Kidney epithelial cell (primary cell): Measurements from ENCODE around the gene WDR55. TPM values are rescaled to one million over a fixed set of nuclear protein-coding genes. Genes with fewer than 3 reads are reported as not detected.

Experiments
- total RNA-seq: library from RNA; depleted of rRNA; stranded (reverse); fragments of >200 nt; gene quantifications from 2 replicates; pipeline ENCODE4 v1.2.3, GENCODE V29; 2015

Gene WDR55
- total RNA-seq, 1 donor from 2014 or later = 20.1 TPM

Other genes starting within 250 kb of the WDR55 start
- 6.4 and 13.3 TPM in 2 replicates for gene EIF4EBP3, start 117.2 kb upstream of the WDR55 start, total RNA-seq
- 42.1 and 45.5 TPM in 2 replicates for gene SRA1, start 107.4 kb upstream of the WDR55 start, total RNA-seq
- 9.6 and 13.3 TPM in 2 replicates for gene APBB3, start 100.3 kb upstream of the WDR55 start, total RNA-seq
- 55.9 and 60.5 TPM in 2 replicates for gene SLC35A4, start 100.1 kb upstream of the WDR55 start, total RNA-seq
- 0.29 and 1.9 TPM in 2 replicates for gene CD14, start 31.7 kb upstream of the WDR55 start, total RNA-seq
- 35.6 and 66.8 TPM in 2 replicates for gene TMCO6, start 25.5 kb upstream of the WDR55 start, total RNA-seq
- 46.4 and 51.2 TPM in 2 replicates for gene NDUFA2, start 17.3 kb upstream of the WDR55 start, total RNA-seq
- gene IK, start 17.1 kb upstream of the WDR55 start, total RNA-seq = 107 and 111 TPM in 2 replicates
- gene DND1, start 8.7 kb downstream of the WDR55 start, total RNA-seq = 0.34 and 1.0 TPM in 2 replicates
- gene HARS1, start 26.5 kb downstream of the WDR55 start, total RNA-seq = 80.6 and 97.1 TPM in 2 replicates
- 31.6 and 33.9 TPM in 2 replicates for gene HARS2, start 26.6 kb downstream of the WDR55 start, total RNA-seq
- 27.2 and 42.4 TPM in 2 replicates for gene ZMAT2, start 35.5 kb downstream of the WDR55 start, total RNA-seq
- not detected in 2 replicates for gene PCDHA1, start 121.2 kb downstream of the WDR55 start, total RNA-seq
- gene PCDHA2, start 129.9 kb downstream of the WDR55 start, total RNA-seq = not detected in 2 replicates
- 0.07 and 0.25 TPM in 2 replicates for gene PCDHA3, start 136.2 kb downstream of the WDR55 start, total RNA-seq
- 0.27 and 1.2 TPM in 2 replicates for gene PCDHA4, start 142.2 kb downstream of the WDR55 start, total RNA-seq
- not detected in 2 replicates for gene PCDHA5, start 156.7 kb downstream of the WDR55 start, total RNA-seq
- 0.21 and 0.27 TPM in 2 replicates for gene PCDHA6, start 163.1 kb downstream of the WDR55 start, total RNA-seq
- 0.07 and 0.25 TPM in 2 replicates for gene PCDHA7, start 169.4 kb downstream of the WDR55 start, total RNA-seq
- under 0.01 TPM in 1 of 2 replicates, not detected in the other for gene PCDHA8, start 176.3 kb downstream of the WDR55 start, total RNA-seq
- under 0.01 TPM in 2 replicates for gene PCDHA9, start 183.5 kb downstream of the WDR55 start, total RNA-seq
- 0.33 and 0.68 TPM in 2 replicates for gene PCDHA10, start 191.0 kb downstream of the WDR55 start, total RNA-seq
- 0.48 and 1.2 TPM in 2 replicates for gene PCDHA11, start 204.1 kb downstream of the WDR55 start, total RNA-seq
- 0.08 and 0.96 TPM in 2 replicates for gene PCDHA12, start 210.4 kb downstream of the WDR55 start, total RNA-seq
- gene PCDHA13, start 217.2 kb downstream of the WDR55 start, total RNA-seq = 0.21 TPM in 1 of 2 replicates, not detected in the other